H1 (cell line): Measurements from ENCODE around the gene FHIP1B. TPM values are rescaled to one million over a fixed set of nuclear protein-coding genes. Genes with fewer than 3 reads are reported as not detected.

ENCODE experiments used
- EZH2 ChIP-seq: fragments of 200-600 bp; sonication (generic); IDR thresholded peaks from 2 replicates; pipeline ENCODE4 v1.7.1; 2012; ENCODE audit warnings: low read depth, mild to moderate bottlenecking, moderate library complexity, low read length, inconsistent platforms; ENCODE audit not compliant: severe bottlenecking
- RAD21 ChIP-seq, 2 experiments: IDR thresholded peaks in 1 of 2; conservative IDR thresholded peaks in 1 of 2; 2 replicates each; pipeline ENCODE4 v1.6.1; 2011; ENCODE audit warnings: low read depth in 2 of 2, low read length in 2 of 2, improper control_type of control experiment in 1 of 2, inconsistent platforms in 1 of 2, mild to moderate bottlenecking in 1 of 2, moderate library complexity in 1 of 2
- RXRA ChIP-seq: IDR thresholded peaks from 2 replicates; pipeline ENCODE4 v1.6.1; 2011; ENCODE audit warnings: low read depth, mild to moderate bottlenecking, low read length, moderate library complexity; ENCODE audit not compliant: insufficient read depth
- TAF1 ChIP-seq: IDR thresholded peaks from 2 replicates; pipeline ENCODE4 v1.6.1; 2011; ENCODE audit warnings: mild to moderate bottlenecking, low read depth, low read length
- polyA plus RNA-seq, 7 experiments: library from polyadenylated mRNA; depleted of rRNA in 3 of 7; stranded (reverse) in 5 of 7; unstranded in 2 of 7; fragments of >200 nt in 5 of 7; fragments of 200-250 nt in 2 of 7; gene quantifications; 1 replicate in 5 of 7; 2 replicates in 1 of 7; 4 replicates in 1 of 7; pipeline versions ENCODE4 v1.2.1 to v1.2.3, GENCODE V29; 2011 to 2013; ENCODE audit warnings: missing spikeins in 2 of 7, mixed read lengths in 2 of 7
- total RNA-seq: library from RNA; stranded (reverse); fragmentation: NEBNext Ultra II Directional; extraction: Animal tissue kit (Norgen Biotek cat#: 25700); gene quantifications from 2 replicates; pipeline ENCODE4 v1.2.1, GENCODE V29; 2021

The FHIP1B gene
- total and polyA plus RNA-seq, 2 of the 8 experiments (the other 6 are each of a cell fraction or from before 2014, with no cell fraction given), result 16.8 to 41.9 TPM

DNA sequence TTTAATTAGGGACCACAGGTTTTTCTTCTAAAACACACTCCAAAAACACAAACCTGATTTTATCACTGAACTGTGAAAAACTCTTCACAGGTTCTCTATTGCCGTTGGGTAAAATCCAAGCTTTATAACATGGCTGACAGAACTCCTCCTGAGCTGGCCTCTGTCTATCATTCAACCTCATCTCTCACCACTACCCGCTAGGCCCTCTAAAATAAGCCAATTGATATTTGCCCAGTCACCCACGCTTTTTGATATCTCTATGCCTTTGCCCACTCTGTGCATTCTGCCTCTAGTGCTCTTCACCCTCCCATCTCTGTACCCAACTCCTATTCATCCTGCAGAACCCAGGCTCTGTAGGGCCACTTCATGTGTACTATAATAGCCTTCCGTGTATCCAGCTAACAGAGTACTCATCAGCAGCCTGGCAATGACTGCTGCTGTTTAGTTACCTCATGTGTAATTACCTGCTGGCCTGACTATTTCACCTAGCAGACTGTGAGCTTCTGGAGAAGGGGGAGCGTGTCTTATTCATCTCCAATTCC lies 3.4 kb upstream of the FHIP1B start (continued):
- TF ChIP-seq RXRA, result no peak
- no peak for TF ChIP-seq TAF1
- no peak for TF ChIP-seq EZH2
- no peak for TF ChIP-seq RAD21 (IDR thresholded peaks at IDR 0.05 in 1 of 2, conservative IDR thresholded peaks at IDR 0.05 in 1 of 2; ENCODE audit: low read depth in 2 of 2, low read length in 2 of 2)
- TF ChIP-seq, all 59 proteins: peak for 0
